Left kidney (tissue), 2 donors: ENCODE results near the gene SP140. TPM values are rescaled to one million over a fixed set of nuclear protein-coding genes. Genes with fewer than 3 reads are reported as not detected.
"Not testable (repeated sequence)": the region's sequence is repeated elsewhere in the genome, so short reads cannot be mapped to it uniquely, and the experiment has no call there.

ENCODE experiments used
- DNase-seq: peaks from one replicate; pipeline ENCODE4 v3.0.0-alpha.2; 2013
- polyA plus RNA-seq: library from polyadenylated mRNA; unstranded; fragments of 120-200 nt; gene quantifications from one replicate; pipeline ENCODE4 v1.2.1, GENCODE V29; 2013; ENCODE audit not compliant: insufficient read length

Gene SP140
- polyA plus RNA-seq, 1 donor = 1.3 TPM

DNA sequence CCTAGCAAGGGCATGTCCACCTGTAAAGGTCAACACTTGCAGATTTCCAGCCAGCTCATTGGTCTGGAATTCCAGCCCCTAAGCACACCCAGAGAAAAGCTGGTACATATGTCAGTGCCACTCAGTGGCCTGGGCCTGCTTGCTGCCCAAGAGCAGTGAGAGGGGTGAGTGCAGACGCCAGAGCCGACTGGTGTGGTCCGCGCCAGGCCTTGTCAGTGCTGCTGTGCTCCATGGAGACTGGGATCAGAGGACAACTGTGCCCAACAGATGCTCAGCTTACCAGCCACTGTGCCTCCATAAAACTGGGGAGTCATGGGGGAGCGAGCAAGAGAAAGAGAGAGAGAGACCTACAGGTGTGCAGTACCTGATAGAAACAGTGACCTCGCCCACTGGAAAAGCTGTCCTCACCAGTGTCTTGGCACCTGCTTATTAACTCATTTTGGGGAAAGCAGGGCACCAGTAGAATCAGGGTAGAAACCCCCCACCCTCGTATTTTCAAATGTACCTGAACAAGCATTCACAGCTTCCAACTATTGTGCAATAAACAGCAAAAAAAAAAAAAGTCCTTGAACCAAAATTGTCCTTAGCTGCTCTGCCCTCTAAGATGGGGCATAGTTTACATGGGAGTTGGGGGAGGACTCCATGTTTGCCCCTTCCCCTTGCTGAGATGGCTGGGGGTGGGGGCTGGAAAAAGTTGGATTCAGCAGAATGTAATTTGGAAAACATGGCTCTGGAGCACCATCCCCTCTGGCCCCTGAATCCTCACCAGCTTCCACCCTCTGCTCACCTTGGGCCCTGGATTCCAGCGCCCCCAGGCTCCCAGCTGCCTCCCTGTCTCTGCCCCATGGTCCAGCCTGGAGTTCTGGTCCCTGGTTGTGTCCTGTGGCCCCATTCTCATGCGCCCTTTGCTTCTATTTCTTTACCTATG lies 100.0 kb downstream of the SP140 start:
- no peak for DNase-seq

DNA sequence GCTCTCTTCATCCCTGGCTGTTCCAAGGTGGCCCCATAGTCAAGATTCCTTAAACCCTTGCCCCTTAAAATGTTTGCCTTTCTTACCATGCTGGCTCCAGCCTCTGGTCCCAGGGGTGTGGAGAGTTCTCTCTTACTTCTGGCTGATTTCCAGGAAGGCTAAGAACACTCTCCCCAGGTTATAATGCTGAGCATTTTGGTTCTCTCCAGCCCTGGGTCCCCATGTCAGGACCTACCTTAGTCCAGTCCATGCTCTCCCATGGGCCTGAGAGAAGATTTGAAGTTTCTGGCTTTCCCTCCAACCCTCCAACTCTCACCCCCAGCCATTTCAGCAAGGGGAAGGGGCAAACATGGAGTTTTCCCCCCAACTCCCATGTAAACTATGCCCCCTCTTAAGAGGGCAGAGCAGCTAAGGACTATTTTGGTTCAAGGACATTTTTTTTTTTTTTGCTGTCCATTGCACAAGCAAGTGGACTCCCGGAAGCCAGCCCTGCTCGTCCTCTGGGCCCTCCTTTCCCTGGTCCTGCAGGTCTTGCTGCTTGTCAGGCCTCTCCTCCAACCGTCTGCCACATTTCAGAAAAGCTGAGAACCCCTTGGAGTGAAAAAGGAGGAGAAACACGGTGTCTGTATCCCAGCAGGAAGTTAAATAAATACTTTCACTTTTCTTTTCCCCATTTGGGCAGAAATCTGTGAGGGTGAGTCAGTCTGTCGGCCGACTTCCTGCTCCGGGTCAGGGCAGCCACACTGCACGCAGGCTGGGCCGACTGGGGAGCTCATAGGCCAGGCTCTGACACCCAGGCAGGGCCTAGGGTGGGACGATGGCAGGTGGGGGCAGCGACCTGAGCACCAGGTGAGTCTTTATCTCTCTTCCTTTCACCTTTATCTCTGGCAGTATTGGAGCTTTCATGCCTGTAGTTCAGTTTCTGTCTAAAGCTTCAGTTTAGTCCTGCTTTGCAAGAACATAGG lies 101.2 kb downstream of the SP140 start, which contains the start of gene SP140L:
Gene SP140L, plus strand, starts transcription at position 741 of the 965 bp plus-strand sequence. Its CDS starts 77 bp downstream, at position 818.
- peak; percentile 30 for DNase-seq

DNA sequence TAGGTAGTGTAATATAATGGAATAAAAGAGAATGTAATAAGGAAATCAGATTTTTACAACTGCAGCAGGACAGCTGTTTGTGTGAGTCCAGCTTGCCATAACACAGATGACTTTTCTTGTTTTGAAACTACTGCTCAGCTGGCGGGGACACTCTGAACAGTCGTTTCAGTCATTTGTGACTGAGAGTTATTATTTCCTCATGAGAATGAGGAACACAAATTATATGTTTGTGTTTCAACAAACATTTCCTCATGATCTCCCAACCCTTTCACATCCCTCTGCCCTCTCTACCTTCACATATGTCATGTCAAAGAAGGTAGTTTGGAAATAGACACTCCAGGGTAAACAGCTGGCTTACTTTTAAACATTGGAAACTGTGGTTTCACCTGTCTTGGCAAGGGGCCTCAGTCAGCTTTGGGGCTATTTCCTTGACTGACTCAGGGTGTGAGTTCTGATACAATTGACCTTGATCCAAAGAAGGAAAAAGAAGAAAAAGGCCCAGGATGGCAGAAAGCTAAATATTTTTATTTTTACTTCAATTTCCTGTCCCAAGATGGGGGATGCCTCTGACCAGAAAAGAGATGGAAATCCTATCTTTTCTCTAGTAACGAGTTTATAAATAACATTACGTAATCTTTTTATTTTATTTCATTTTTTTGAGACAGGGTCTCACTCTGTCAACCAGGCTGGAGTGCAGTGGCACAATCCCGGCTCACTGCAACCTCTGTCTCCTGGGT lies 102.0 kb downstream of the SP140 start:
- DNase-seq = no peak

DNA sequence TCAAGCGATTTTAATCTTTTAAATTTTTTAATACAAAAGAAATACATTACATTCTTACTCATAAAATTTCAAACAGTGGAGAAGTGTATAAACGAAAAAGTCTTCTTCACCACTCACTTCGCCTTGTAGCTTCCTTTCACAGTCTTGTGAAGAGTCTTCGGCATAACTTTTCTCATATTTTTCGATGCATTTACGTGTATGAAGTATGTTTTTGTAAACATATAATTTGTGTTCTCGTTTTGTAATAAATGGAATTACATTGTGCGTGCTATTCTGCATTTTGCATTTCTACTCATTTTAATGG lies 102.6 kb downstream of the SP140 start:
- DNase-seq = no peak

DNA sequence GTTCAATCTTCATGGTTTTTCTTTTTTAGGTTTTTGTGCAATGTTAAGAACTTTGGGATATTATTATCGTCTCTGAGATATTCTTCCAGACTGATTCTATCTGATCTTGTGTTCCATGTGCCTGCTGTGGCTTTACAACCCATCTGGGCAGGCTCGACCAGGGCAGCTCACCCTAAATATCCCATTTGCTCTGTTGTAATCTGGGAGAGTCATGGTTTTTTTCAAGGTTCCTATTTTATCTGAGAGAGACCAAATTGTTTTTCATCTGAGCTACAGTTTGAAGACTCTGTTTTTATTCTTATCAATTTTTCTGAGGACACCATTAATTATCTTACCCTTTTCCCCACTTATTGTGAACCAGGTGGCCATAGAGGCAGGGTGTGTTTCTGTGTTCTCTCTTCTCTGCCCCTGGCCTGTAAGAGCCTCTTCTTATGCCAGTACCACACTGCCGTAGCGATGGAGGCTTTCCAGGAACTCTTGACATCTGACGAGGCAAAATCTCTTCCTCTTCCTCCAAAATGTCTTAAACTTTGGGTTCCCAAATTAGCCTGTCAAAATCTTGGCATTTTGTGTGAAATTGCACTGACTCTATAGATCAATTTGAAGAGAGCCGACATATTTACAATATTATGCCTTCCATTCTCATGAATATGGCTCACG lies 104.5 kb downstream of the SP140 start:
- no peak for DNase-seq

DNA sequence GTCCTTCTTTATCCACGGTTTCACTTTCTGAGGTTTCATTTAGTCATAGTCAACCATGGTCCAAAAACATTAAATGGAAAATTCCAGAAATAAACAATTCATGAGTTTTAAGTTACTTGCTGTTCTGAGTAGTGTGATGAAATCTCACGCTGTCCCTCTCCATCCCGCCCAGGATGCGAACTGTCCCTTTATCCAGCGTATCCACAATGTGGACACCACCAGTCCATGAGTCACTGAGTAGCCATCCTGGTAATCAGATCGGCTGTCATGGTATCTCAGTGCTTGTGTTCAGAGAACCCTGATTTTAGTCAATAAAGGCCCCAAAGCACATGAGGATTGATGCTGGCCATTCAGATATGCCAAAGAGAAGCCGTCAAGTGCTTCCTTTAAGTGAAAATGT lies 105.2 kb downstream of the SP140 start:
- no peak for DNase-seq

DNA sequence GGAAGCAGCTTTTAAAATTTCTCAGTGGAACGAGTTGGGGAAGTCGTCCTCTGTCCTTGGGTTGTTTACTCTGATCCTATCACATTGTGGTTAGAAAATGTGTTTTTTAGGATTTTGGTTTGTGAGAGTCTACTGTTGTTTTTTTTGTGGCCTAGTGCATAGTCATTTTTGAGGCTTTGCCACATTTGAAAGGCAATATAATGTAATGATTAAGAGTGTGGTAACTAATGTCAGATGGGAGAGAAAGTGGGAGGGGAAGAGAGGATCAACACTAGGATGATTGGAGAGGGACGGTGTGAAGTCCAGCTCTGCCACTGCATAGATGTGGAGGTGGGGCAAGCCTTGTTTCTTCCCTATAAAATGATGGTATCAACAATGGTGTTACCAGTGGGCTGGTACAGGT lies 109.9 kb downstream of the SP140 start:
- no peak for DNase-seq

DNA sequence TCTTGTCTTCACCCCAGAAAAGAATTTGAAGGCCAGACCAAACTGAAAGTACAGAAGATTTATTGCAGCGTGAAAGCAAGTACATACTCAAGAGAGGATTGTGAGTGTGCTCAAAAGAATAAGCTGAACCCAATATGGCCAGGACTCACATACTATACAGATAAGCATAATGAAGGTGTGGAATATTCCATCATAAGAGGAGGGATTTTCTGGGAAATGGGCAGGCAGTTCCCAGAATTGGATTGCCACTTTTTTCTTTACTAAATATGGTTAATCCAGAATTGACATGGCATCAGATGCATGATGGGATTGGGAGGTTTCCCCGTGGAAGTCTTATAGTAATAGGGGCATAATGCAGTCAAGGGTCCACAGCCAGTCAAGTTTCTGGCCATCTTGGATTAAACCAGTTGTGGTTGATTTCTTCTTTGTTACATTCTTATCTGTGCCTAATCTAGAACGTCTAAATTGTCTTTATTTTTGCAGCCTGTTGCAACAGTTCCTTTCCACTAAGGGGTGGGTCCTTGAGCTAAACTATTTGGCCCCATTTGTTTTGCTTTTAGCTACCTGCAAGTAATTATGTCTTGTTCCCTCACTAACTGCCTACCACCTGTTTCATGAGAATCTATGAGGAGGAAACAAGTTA lies 110.4 kb downstream of the SP140 start:
- no peak for DNase-seq

DNA sequence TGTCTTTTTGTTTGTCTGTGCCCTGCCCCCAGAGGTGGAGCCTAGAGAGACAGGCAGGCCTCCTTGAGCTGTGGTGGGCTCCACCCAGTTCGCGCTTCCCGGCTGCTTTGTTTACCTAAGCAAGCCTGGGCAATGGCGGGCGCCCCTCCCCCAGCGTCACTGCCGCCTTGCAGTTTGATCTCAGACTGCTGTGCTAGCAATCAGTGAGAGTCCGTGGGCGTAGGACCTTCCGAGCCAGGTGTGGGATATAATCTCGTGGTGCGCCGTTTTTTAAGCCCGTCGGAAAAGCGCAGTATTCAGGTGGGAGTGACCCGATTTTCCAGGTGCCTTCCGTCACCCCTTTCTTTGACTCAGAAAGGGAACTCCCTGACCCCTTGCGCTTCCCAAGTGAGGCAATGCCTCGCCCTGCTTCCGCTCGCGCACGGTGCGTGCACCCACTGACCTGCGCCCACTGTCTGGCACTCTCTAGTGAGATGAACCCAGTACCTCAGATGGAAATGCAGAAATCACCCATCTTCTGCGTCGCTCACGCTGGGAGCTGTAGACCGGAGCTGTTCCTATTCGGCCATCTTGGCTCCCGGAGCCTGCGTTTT lies 116.5 kb downstream of the SP140 start:
- DNase-seq = not testable (repeated sequence)

DNA sequence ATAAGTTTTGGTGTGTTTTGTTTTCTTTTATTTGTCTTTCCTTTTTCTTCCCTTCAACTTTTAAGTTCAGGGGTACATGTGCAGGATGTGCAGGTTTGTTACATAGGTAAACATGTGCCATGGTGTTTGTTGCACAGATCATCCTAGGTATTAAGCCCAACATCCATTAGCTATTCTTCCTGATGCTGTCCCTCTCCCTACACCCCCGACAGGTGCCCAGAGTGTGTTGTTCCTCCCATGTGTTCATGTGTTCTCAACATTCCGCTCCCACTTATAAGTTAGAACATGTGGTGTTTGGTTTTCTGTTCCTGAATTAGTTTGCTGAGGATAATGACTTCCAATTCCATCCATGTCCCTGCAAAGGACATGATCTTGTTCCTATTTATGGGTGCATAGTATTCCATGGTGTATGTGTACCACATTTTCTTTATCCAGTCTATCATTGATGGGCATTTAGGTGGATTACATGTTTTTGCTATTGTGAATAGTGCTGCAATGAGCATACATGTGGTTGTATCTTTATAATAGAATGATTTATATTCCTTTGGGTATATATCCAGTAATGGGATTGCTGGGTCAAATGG lies 117.6 kb downstream of the SP140 start:
- DNase-seq = not testable (repeated sequence)

DNA sequence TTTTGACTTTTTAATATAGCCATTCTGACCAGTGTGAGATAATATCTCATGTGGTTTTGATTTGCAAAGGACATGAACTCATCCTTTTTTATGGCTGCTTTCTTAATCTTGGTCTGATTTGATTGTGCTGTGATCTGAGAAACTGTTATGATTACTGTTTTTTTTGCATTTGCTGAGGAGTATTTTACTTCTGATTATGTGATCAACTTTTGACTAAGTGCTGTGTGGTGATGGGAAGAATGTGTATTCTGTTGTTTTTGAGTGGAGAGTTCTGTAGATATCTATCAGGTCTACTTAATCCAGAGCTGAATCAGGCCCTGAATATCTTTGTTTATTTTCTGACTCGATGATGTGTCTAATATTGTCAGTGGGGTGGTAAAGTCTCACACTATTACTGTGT lies 118.2 kb downstream of the SP140 start:
- DNase-seq = no peak

DNA sequence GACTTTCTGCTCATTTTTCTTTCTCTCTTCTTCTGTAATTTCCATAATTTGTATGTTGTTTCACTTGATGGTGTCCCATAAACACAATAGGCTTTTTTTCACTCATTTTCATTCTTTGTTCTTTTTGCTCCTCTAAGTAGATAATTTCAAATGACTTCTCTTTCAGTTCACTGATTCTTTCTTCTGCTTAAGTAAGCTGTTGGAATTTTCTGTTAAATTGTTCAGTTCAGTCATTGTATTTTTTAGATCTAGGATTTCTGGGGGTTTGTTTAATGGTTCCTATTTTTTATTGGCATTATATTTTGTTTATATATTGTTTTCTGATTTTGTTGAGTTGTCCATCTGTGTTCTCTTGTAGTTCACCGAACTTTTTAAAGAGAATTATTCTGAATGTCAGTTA lies 120.9 kb downstream of the SP140 start:
- no peak for DNase-seq

DNA sequence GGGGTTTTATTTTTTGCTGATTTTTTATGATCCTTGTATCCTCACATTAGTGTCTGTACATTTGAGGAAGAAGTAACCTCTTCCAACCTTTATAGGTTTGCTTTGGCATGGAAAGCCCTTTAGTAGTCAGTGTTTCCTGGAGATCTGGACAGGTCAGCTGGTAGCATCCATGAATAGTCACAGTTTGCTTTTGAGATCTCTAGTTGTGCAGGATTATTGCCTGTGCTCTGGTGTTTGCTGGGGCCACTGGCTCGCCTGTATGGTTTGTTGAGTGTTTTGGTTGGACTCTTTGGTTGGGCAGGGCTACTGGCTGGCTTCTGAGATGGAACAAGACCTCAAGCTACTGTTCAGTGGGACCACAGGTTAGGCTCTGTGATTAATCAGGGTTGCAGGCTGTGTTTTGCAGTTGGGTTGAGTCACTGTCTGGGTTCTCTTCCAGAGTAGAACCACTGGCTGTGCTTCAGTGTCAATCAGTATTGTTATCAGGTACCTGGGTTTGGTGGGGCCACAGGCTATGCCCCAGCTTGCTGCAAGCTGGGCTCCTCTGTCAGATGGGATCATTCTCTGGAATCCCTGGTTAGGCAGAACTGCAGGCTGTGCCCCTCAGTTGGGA lies 121.5 kb downstream of the SP140 start:
- no peak for DNase-seq

DNA sequence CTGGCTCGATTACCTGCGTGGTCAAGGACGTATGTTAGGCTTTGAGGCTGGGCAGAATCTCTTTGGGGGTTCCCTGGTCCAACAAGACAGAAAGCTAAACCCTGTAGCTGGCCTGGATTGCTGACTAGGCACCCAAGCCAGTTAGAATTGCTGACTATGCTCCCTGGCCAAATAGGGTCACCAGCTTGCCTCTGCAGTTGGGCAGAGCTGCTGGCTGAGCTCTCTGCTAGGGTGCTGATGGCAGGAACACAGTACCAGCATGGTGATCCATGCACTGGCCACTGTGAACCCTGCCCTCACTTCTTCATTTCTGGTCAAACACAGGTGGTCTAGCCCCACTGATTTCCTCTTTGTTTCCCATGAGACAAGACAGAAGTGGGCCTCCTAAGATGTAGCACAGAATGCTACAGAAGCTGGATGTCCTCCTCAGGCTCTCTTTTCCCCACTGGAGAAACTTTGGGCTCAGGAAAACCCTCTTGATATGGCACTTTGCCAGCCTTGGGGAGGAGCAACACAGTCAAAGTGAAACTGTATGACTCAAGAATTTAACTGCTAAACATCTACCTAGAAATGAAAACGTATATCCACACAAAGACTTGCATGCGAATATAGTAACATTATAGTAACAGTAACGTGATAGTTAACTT lies 122.2 kb downstream of the SP140 start:
- no peak for DNase-seq

DNA sequence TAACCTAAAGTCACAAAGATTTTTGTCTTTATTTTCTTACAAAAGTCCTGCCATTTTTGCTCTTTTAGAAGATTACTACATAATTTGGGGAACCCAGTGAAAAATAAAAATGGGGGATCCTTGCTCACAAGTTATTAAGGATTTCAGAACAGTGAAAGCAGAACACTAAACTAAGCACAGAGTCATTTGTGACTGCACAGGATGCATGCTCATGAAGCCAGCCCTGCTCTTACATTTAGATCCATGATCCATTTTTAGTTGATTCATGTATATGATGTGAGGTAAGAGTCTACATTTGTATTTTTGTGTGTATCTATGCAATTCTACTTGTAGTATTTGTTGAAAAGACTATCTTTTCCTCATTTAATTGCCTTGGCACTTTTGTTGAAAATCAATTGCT lies 123.3 kb downstream of the SP140 start:
- no peak for DNase-seq

DNA sequence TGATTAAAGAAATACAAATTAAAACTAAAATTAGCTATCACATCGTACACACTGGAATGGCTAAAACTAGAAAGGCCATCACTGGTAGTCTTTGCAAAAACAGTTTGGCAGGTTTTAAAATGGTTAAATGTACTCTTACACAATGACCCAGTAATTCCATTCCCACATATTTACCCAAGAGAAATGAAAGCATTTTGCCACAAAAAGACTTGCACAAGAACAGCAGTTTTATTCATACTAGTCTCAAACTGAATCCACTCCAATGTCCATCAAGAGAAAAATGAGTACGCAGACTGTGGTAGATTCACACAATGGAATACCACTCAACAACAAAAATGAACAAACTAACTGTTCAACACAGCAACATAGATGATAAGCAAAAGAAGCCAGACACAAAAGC lies 130.5 kb downstream of the SP140 start:
- no peak for DNase-seq

DNA sequence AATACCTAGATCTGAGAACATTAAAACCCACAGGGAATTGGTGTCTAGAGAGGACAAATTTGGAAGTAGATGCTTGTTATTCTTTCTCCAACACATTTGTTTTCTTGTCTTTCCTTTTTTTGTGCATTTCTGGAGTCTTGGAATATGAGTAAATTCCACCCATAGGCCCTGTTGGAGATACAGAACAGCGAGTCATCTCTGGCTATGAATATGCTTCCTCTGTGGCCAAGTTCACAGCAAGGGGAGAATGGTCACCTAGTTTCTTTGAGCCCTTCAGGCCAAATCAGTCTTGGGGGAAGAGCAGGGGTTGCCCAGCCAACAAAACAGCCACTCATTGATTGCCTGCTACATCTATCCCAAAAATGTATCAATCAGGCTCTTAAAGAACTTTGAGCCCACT lies 132.8 kb downstream of the SP140 start:
- no peak for DNase-seq

DNA sequence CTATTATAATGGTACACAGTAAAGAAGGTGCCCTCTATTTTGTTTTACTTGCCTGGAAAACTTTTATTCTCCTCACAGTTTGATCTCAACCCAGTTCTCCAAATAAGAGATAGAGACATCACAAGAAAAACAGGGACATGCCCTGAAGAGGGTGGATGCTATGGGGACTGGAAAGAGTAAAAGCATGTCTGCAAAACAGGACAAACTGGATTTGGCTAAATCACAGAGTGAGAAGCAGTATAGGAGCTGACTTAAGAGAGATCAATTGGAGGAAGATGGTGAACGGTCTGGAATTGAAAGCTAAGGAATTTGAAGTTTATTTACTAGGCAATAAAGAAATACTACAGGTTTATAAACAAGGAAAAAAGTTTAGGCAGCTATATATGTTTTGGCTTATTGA lies 134.5 kb downstream of the SP140 start:
- no peak for DNase-seq

DNA sequence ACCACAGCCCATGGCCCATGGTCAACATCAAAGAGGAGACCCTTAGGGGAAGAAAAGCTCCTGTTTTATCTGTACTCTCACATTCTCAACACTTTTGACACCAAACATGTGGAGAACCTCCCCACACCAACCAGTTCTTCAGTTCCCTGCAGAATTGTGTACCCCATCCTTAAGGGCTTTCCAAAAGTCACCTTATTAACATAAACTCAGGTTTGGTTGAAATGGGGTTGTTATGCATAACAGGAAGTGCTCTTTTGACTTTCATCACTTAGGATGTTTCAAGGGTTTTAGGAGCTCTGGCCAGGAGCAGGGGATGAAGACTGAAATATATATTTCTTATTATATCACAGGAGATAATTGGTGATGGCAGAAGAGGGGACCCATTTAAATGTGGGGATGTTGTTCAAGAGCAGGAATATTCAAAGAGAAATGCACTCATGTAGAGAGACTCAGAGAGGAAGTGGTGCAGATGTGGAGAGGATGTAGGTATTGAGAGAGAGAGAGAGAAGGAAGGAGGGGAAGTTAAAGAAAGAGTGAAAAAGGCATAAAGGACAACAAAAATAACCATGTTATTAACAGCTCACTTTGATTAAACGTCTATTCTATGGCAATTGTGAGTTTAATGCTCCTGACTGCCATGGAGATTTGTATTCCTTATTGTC lies 136.6 kb downstream of the SP140 start:
- no peak for DNase-seq
